22Rv1 (cell line): Measurements from ENCODE around the gene RARS2.

ENCODE experiments used
- CTCF ChIP-seq: fragments of 450-650 bp; IDR thresholded peaks from 2 replicates; pipeline ENCODE4 v1.5.1; 2017; ENCODE audit warnings: mild to moderate bottlenecking
- ZFX ChIP-seq: fragments of 450-650 bp; IDR thresholded peaks from 2 replicates; pipeline ENCODE4 v1.6.1; 2017; ENCODE audit warnings: antibody characterized with exemption, borderline replicate concordance

GRCh38 chr6:87575423-87575822 is 14.4 kb downstream of the RARS2 start:
- TF ChIP-seq CTCF = no peak
- no peak for TF ChIP-seq ZFX
